Amniotic epithelial cell (primary cell): ENCODE results near the gene NDUFS1.
"Not testable (repeated sequence)": the region's sequence is repeated elsewhere in the genome, so short reads cannot be mapped to it uniquely, and the experiment has no call there.

Experiments used
- DNase-seq: peaks from one replicate; pipeline ENCODE4 v3.0.0-alpha.2; 2010; ENCODE audit warnings: low read depth

NDUFS1 gene

DNA sequence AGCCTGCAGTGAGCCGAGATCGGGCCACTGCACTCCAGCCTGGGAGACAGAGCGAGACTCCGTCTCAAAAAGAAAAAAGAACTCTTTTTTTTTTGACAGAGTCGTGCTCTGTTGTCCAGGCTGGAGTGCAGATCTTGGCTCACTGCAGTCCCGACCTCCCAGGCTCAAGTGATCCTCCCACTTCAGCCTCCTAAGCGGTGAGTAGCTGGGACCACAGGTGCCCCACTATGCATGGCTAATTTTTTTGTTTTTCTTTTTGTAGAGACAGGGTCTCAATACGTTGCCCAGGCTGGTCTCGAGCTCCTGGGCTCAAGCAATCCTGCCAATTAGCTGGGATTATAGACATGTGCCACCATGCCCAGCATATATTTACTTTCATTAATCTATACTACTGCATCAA lies 60.8 kb downstream of the NDUFS1 start:
- DNase-seq: no peak

- DNase-seq: no peak
Measured at GRCh38 chr2:206096876-206097275, 62.4 kb downstream of the NDUFS1 start.

DNA sequence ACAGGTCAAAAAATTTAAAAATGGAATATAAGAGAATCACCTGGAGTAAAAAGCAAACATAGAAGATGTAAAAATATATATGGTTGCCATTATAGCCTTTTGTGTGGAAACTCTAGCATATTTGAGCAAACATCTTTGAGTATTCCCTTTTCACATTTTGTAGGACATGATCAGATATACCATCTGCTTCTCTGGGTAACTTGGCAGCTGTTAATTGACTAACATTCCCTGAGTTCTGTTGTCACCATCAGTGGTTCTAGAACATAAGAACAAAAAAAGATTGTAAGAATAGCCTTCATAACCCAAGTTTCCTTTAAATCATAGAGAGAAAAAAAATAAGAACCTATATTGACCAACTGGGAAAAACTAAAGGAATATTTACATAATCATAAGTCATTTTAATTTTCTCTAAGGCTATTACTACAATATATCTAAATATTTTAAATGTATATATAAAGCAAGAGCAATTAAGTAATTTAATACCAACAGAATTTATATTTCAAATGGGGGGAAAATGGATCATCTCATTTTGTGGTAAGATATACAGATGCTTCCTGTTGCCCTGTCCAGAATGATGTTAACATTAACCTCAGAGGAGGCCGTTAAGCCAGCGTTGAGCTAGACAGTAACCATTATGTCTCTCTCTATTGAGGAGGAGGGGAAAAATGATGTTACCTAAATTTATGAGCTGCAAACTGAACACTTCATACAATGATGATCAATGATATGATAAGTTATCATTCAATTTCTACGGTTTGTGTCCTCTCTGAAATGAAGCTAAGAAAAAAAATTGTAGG lies 63.5 kb downstream of the NDUFS1 start:
- DNase-seq: no peak

DNA sequence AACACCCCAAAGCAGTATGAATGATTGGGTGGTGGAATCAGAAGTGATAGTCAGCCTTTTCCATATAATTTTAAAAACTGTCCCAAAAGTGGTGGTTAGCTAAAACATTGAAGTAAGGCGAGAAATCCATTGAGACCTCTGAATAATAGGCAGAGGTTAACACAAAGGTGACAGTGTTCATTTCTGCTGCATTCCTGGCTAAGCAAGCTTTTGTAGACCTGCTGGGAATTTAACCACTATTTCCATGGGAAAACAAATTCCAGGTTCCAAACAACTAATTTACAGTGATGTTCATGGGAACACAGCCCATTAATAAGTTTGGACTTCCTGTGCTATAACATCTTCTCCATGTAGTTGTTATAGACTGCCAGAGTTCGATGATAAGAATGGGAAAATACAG lies 66.9 kb downstream of the NDUFS1 start:
- DNase-seq: no peak

DNA sequence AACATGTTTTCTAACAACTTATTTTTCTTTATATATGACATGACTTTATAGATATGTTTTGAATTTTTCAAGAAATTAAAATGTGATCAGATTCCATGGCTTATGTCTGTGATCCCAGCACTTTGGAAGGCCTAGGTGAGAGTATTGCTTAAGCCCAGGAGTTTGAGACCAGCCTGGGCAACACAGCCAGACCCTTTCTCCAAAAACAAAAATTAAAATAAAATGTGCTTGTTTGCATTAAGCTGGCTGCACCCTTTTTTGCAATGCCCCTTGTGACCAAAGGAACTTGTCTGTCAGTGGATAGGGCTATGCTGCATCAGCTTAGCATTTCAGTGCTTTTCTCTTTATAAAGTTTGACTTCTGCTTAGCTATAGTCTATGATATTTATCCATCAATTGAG lies 71.0 kb downstream of the NDUFS1 start:
- DNase-seq: no peak

- peak; percentile 27 for DNase-seq
Measured at GRCh38 chr2:206086716-206087350, 72.4 kb downstream of the NDUFS1 start.

GRCh38 chr2:206085742-206086445 lies 73.3 kb downstream of the NDUFS1 start, which contains the start of gene INO80D:
Gene INO80D, minus strand, starts transcription at chr2:206086174. Its CDS starts 23,158 bp downstream, at chr2:206063016.
- peak; percentile 82 for DNase-seq

GRCh38 chr2:206084870-206085741 lies 74.1 kb downstream of the NDUFS1 start:
- peak; percentile 20 for DNase-seq

GRCh38 chr2:206084439-206084869 lies 74.8 kb downstream of the NDUFS1 start:
- peak; percentile 61 for DNase-seq

- no peak for DNase-seq
Measured at GRCh38 chr2:206083602-206084438, 75.4 kb downstream of the NDUFS1 start.

GRCh38 chr2:206082298-206082843 lies 76.9 kb downstream of the NDUFS1 start:
- no peak for DNase-seq

DNA sequence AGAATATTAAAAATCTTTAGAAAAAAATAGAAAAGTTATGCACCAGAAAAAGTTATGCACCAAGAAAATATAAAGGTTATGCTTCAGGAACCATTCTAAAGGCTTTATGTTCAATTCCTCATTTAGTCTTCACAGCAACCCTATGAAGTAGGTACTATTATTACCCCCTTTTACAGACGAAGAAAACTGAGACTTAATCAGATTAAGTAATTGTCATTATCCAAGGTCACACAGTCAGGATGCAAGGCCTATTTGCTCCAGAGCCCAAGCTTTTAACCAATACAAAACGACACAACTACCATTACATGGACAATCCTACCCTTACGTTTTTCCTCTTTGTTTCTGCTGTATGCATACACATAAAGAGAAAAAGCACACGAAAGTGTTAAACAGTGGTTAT lies 78.3 kb downstream of the NDUFS1 start:
- no peak for DNase-seq

GRCh38 chr2:206079699-206080465 lies 79.4 kb downstream of the NDUFS1 start:
- DNase-seq: no peak

GRCh38 chr2:206077879-206078278 lies 81.4 kb downstream of the NDUFS1 start:
- not testable (repeated sequence) for DNase-seq

- DNase-seq: no peak
Measured at GRCh38 chr2:206075113-206075512, 84.1 kb downstream of the NDUFS1 start.

GRCh38 chr2:206071807-206072206 lies 87.4 kb downstream of the NDUFS1 start:
- no peak for DNase-seq

DNA sequence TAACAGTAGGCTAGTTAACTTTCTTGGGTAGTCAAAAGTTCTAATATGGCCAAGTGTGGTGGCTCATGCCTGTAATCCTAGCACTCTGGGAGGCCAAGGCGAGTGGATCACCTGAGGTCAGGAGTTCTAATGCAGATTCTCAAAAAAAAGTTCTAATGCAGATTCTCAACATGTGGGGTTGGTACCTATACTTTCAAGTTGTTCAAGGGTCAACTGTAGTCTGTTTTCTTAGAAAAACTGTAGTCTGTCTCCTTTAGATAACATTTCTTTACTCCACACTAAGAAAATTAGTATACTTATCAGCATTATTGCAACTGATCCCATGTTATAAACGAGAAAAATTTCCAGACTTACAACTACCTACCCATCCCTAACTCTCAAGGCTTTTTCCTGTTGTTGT lies 89.8 kb downstream of the NDUFS1 start:
- no peak for DNase-seq

- DNase-seq: no peak
Measured at GRCh38 chr2:206068207-206068606, 91.0 kb downstream of the NDUFS1 start.
